GM10248 (cell line): Measurements from ENCODE around the gene FILIP1L.

Source experiments
- CTCF ChIA-PET: fragments of 300-600 bp; sonication (Branson Sonifier 250); formaldehyde crosslinking; extraction: SDS; loops from one replicate; lab custom pipeline; 2021; ENCODE audit warnings: antibody characterized with exemption; lab: Yijun Ruan, JAX
- POLR2A ChIA-PET: fragments of 350-650 bp; sonication (Branson Sonifier 250); formaldehyde crosslinking; extraction: SDS; loops from one replicate; lab custom pipeline; 2020; ENCODE audit warnings: antibody characterized with exemption; lab: Yijun Ruan, JAX
- DNase-seq: peaks from one replicate; pipeline ENCODE4 v3.0.0; 2012; ENCODE audit errors: extremely low spot score
- CTCF ChIP-seq: IDR thresholded peaks from 2 replicates; pipeline ENCODE4 v1.5.1; 2012; ENCODE audit warnings: mild to moderate bottlenecking, low read depth; ENCODE audit errors: extremely low read depth, missing control alignments, control extremely low read depth

Gene FILIP1L

GRCh38 chr3:99863002-99863401 is 251.3 kb downstream of the FILIP1L start:
- CTCF ChIA-PET, result no interaction called here
- POLR2A ChIA-PET, result no interaction called here
- no peak for DNase-seq
- no peak for TF ChIP-seq CTCF

- POLR2A ChIA-PET, result no interaction called here
- TF ChIP-seq CTCF, result no peak
- no peak for DNase-seq
- CTCF ChIA-PET, result interaction anchor here (1.0 to 1.1 kb wide), 2 partner anchors 8 to 392 kb away, joined by 3 to 5 read pairs; no protein-coding TSS in a partner anchor
Measured at GRCh38 chr3:99862208-99862607, 252.1 kb downstream of the FILIP1L start.

- POLR2A ChIA-PET, result no interaction called here
- no peak for TF ChIP-seq CTCF
- DNase-seq, result no peak
- CTCF ChIA-PET, result interaction anchor here (2.3 to 3.6 kb wide), 3 partner anchors 10 to 393 kb away, joined by 6 to 17 read pairs (median 15); no protein-coding TSS in a partner anchor
Measured at GRCh38 chr3:99861216-99861615, 253.1 kb downstream of the FILIP1L start.

- no peak for TF ChIP-seq CTCF
- no peak for DNase-seq
- ChIA-PET CTCF (interaction anchor here (1.2 to 3.6 kb wide), 5 partner anchors 10 to 394 kb away, joined by 3 to 17 read pairs (median 6); no protein-coding TSS in a partner anchor), POLR2A (no interaction called here)
Measured at GRCh38 chr3:99859825-99860224, 254.5 kb downstream of the FILIP1L start.

- ChIA-PET POLR2A (no interaction called here), CTCF (interaction anchor here (1.2 to 3.6 kb wide), 2 partner anchors 8 to 9 kb away, joined by 4 to 15 read pairs; no protein-coding TSS in a partner anchor)
- TF ChIP-seq CTCF, result no peak
- DNase-seq, result no peak
Measured at GRCh38 chr3:99858469-99858868, 255.8 kb downstream of the FILIP1L start.

- no peak for DNase-seq
- CTCF ChIA-PET, result interaction anchor here (1.1 to 1.2 kb wide), 2 partner anchors 10 to 13 kb away, joined by 3 to 4 read pairs; no protein-coding TSS in a partner anchor
- POLR2A ChIA-PET, result no interaction called here
- no peak for TF ChIP-seq CTCF
Measured at GRCh38 chr3:99857278-99857677, 257.0 kb downstream of the FILIP1L start.
